Measurements from ENCODE around the gene ABCC12.

Gene ABCC12

DNA sequence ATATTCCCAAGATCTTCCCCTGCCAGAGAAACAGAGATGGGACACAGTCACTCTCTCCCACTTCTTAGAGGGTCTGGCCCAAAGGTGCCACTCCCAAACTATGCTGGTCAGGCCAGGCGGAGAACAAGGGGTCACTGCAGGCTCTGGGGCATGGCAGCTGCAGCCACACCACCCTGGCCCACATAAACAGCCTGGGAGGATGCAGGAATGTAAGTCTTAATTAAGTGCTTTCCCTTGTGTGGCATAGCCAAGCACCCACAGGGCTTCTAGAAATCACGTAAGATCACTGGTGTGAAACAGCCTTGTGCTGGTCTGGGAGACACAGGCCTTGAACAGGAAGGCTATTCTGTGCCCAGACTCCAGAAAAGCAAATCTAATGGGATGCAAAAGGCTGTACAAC, 31.5 kb downstream of the ABCC12 start:
- no peak overlapping the region for H3K27ac ChIP-seq

DNA sequence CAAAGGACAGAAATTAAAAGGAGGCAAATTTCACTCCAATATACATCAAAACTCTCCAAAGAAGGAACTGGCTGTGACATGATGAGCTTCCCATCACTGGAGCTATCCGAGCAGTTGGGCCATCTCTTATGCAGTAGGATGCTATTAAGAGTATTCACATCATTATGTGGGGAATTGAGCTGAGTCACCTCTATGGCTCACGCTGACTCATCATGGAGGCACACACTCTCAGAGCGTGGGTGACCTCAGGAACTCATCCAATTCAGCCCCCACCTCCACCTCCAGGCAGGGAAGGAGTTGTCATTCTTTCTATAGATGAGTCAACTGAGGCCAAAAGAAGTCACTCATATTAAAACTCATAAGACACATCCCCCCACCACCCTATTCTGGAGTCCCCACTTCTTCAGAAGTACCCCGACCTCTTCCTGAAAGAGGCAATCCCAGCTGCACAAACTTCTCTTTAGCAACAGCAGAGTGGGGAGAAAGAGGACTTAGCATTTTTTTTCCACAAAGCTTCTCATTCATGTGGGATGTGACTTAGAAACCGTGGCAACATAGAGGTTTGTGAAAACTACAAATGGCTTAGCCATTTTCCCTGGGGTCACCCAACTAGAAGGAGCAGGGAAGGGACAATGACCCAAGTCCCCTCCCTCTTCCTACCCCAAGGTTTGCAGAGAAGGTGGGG, 32.5 kb downstream of the ABCC12 start:
- Histone ChIP-seq H3K4me3 (IDR thresholded peaks at IDR 0.05; ENCODE audit: insufficient read depth, low read depth, low read length) (no peak overlapping the region), H3K4me2 (no peak overlapping the region), H3K9ac (no peak overlapping the region), H3K36me3 (ENCODE audit: insufficient read depth) (no peaks in the 10 kb centered on the region), H3K27me3 (ENCODE audit: insufficient read depth, low read depth) (no peaks in the 10 kb centered on the region), H4K20me1 (ENCODE audit: insufficient read depth) (no peaks in the 10 kb centered on the region), H3K4me1 (ENCODE audit: low read depth, poor library complexity, severe bottlenecking) (no peaks in the 10 kb centered on the region), H3K79me2 (ENCODE audit: insufficient read depth, low read depth) (no peaks in the 10 kb centered on the region), H2AFZ (ENCODE audit: low read depth) (no peak overlapping the region), H3K27ac (no peak overlapping the region)
- TF ChIP-seq, protein P1, sequence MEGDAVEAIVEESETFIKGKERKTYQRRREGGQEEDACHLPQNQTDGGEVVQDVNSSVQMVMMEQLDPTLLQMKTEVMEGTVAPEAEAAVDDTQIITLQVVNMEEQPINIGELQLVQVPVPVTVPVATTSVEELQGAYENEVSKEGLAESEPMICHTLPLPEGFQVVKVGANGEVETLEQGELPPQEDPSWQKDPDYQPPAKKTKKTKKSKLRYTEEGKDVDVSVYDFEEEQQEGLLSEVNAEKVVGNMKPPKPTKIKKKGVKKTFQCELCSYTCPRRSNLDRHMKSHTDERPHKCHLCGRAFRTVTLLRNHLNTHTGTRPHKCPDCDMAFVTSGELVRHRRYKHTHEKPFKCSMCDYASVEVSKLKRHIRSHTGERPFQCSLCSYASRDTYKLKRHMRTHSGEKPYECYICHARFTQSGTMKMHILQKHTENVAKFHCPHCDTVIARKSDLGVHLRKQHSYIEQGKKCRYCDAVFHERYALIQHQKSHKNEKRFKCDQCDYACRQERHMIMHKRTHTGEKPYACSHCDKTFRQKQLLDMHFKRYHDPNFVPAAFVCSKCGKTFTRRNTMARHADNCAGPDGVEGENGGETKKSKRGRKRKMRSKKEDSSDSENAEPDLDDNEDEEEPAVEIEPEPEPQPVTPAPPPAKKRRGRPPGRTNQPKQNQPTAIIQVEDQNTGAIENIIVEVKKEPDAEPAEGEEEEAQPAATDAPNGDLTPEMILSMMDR (conservative IDR thresholded peaks at IDR 0.05; ENCODE audit: low read depth, low read length) = no peak

More for the DNA sequence above, 31.5 kb downstream of the ABCC12 start:
- H4K20me1 ChIP-seq (ENCODE audit: insufficient read depth) = no peaks in the 10 kb centered on the region
- H3K4me1 ChIP-seq (ENCODE audit: low read depth, poor library complexity, severe bottlenecking) = no peaks in the 10 kb centered on the region
- H3K4me2 ChIP-seq = no peak overlapping the region
- H3K9ac ChIP-seq = no peak overlapping the region
- H3K27me3 ChIP-seq (ENCODE audit: insufficient read depth, low read depth) = no peaks in the 10 kb centered on the region
- no peaks in the 10 kb centered on the region for H3K36me3 ChIP-seq (ENCODE audit: insufficient read depth)
- H3K79me2 ChIP-seq (ENCODE audit: insufficient read depth, low read depth) = no peaks in the 10 kb centered on the region
- no peak overlapping the region for H3K4me3 ChIP-seq (IDR thresholded peaks at IDR 0.05; ENCODE audit: insufficient read depth, low read depth, low read length)
- H2AFZ ChIP-seq (ENCODE audit: low read depth) = no peak overlapping the region
- TF ChIP-seq, protein P1 (conservative IDR thresholded peaks at IDR 0.05; ENCODE audit: low read depth, low read length) = no peak

DNA sequence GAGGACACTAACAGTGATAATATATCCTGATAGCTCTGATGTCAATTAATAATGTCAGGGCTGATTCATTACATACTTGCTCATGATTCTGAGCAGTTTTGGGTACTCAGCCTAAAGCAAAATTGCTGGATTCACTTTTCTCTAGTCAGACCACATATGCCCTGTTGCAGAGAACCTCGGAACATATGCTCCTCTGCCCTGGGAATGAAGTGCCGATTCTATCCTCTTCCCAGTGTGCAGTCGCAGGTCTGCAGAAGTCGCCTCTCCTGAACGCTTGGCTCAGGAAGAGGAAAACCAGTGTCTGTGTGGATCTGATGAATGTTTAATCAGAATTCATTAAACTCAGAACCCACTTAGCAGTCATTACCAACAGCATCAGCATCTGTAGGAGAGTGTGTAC, 34.5 kb downstream of the ABCC12 start:
- Histone ChIP-seq H4K20me1 (ENCODE audit: insufficient read depth) (no peaks in the 10 kb centered on the region), H3K9ac (no peak overlapping the region), H3K27me3 (ENCODE audit: insufficient read depth, low read depth) (no peaks in the 10 kb centered on the region), H3K4me3 (IDR thresholded peaks at IDR 0.05; ENCODE audit: insufficient read depth, low read depth, low read length) (no peak overlapping the region), H3K36me3 (ENCODE audit: insufficient read depth) (no peaks in the 10 kb centered on the region), H3K79me2 (ENCODE audit: insufficient read depth, low read depth) (no peaks in the 10 kb centered on the region), H3K4me1 (ENCODE audit: low read depth, poor library complexity, severe bottlenecking) (no peaks in the 10 kb centered on the region), H3K4me2 (no peak overlapping the region), H2AFZ (ENCODE audit: low read depth) (no peak overlapping the region), H3K27ac (no peak overlapping the region)
- TF ChIP-seq, protein P1 (conservative IDR thresholded peaks at IDR 0.05; ENCODE audit: low read depth, low read length) = no peak

DNA sequence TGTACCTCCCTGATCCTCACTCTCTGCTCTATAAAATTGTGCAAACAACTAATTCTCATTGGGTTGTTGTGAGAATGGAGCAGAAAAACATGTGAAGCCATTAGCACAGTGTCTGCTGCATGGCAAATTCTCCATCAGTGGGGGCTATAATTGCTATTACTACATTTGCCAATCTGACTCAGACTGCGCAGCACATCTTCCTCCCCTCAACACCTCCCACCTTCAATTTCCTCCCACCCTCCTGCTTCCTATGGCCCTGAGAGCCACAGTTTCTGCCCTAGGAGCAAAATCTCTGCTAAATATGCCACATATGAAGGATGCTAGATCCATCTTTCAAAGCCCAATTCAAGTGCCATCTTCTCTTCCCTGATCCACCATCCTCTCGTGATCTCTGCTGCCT, 37.0 kb downstream of the ABCC12 start:
- H3K9ac ChIP-seq = no peak overlapping the region
- H4K20me1 ChIP-seq (ENCODE audit: insufficient read depth) = no peaks in the 10 kb centered on the region
- no peaks in the 10 kb centered on the region for H3K4me1 ChIP-seq (ENCODE audit: low read depth, poor library complexity, severe bottlenecking)
- no peaks in the 10 kb centered on the region for H3K79me2 ChIP-seq (ENCODE audit: insufficient read depth, low read depth)
- H3K4me3 ChIP-seq (IDR thresholded peaks at IDR 0.05; ENCODE audit: insufficient read depth, low read depth, low read length) = no peak overlapping the region
- no peaks in the 10 kb centered on the region for H3K36me3 ChIP-seq (ENCODE audit: insufficient read depth)
- no peak overlapping the region for H3K4me2 ChIP-seq
- TF ChIP-seq, protein P1 (conservative IDR thresholded peaks at IDR 0.05; ENCODE audit: low read depth, low read length) = no peak
- H3K27ac ChIP-seq = no peak overlapping the region
- no peaks in the 10 kb centered on the region for H3K27me3 ChIP-seq (ENCODE audit: insufficient read depth, low read depth)
- H2AFZ ChIP-seq (ENCODE audit: low read depth) = no peak overlapping the region
